ENCODE measurements around the gene COL18A1.

DNA sequence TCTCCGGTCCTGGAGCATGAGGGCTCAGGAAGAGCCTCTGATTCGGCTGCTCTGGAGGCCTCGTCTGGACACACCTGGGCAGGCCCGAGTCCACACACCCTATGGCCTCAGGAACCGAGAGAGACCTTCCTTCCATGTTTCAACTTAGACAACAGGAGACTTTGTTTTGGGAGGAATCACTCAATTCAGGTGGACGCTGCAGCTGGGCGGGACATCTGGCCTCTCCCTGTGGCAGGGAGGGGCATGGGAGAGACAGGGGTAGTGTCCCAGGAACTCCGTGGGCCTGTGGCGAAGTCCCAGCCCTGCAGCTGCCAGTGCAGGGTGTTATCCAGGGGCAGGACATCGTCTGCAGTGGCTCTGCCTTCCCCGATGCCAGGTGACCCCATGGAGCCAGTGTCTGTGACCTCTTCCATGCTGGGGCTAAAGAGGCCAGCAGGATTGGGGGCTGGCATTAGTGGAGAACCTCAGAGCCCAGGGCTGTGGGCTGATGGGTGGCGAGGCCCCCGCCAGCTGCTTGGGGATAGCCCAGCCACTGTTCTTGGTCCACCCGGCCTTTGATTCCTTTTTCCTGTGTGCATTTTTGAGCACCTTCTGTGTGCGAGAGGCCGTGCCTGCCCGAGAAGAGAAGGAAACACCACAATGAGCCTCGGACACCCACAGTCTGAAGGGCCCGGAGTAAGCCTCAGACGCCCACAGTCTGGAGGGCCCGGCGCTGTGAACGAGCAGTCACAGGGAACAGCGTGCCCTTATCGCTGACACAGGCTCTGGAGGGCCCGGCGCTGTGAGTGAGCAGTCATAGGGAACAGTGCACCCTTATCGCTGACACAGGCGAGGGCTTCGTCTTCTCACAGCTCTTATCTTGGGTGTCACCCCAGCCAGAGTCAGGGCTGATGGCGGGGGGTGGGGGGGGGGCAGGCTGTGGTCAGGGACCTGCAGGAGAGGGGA is 6.2 kb downstream of the COL18A1 start:
- TF ChIP-seq CTCF (IDR thresholded peaks at IDR 0.05) (no peak), POLR2A (IDR thresholded peaks at IDR 0.05) (no peak)
